Bronchial epithelial cell (primary cell): ENCODE results near the gene TOP3A. TPM values are rescaled to one million over a fixed set of nuclear protein-coding genes. Genes with fewer than 3 reads are reported as not detected.

Source experiments
- DNase-seq: peaks from one replicate; pipeline ENCODE4 v3.0.0-alpha.2; 2010; ENCODE audit warnings: low read depth
- FAIRE-seq: peaks from 2 replicates; lab custom pipeline; 2011; peaks lifted over from hg19 to GRCh38; lab: Jason Lieb, UNC
- H3K27me3 ChIP-seq: 2 replicates; pipeline ENCODE4 v1.5.1; 2011; ENCODE audit warnings: low read length; ENCODE audit not compliant: control insufficient read depth, insufficient read depth
- H3K36me3 ChIP-seq: 2 replicates; pipeline ENCODE4 v1.5.1; 2011; ENCODE audit warnings: low read length; ENCODE audit not compliant: control insufficient read depth, insufficient read depth
- H3K4me3 ChIP-seq: 2 replicates; pipeline ENCODE4 v1.5.1; 2011; ENCODE audit warnings: mild to moderate bottlenecking, low read depth, low read length, control low read depth
- CTCF ChIP-seq: IDR thresholded peaks from 2 replicates; pipeline ENCODE4 v1.5.1; 2011; ENCODE audit warnings: mild to moderate bottlenecking, moderate library complexity, low read length, control low read depth, inconsistent platforms; ENCODE audit not compliant: insufficient read depth, severe bottlenecking
- total RNA-seq: library from RNA; depleted of rRNA; stranded (reverse); fragments of >200 nt; gene quantifications from 2 replicates; pipeline ENCODE4 v1.2.1, GENCODE V29; 2014

TOP3A gene
- 11.0 and 22.4 TPM in 2 replicates for total RNA-seq

- no peak for TF ChIP-seq CTCF
- DNase-seq (peak; percentile 96), FAIRE-seq (no peak)
- peak within 1 kb of the TSS; percentile 89 for H3K4me3 ChIP-seq
- no peaks in the 10 kb centered on the region for H3K27me3 ChIP-seq
- peaks cover 19% of the 10 kb centered on the region for H3K36me3 ChIP-seq
Observed at GRCh38 chr17:18314731-18315561, at the start of gene TOP3A, which contains the start of gene SMCR8. TOP3A (minus strand) TSS chr17:18314994; CDS start chr17:18314778, 216 bp downstream. SMCR8 (plus strand) TSS chr17:18315293; CDS start chr17:18315790, 497 bp downstream.

- no peak for FAIRE-seq
- no peak for DNase-seq
Observed at GRCh38 chr17:18364166-18364565, 49.4 kb upstream of the TOP3A start.

GRCh38 chr17:18363101-18364049 is 48.6 kb upstream of the TOP3A start, which contains the start of gene SHMT1:
SHMT1 (minus strand) TSS chr17:18363550; CDS start chr17:18355981, 7,569 bp downstream.
- H3K4me3 ChIP-seq = peak within 1 kb of the TSS; percentile 87
- FAIRE-seq = no peak
- DNase-seq = peak; percentile 81
- no peaks in the 10 kb centered on the region for H3K27me3 ChIP-seq
- no peaks in the 10 kb centered on the region for H3K36me3 ChIP-seq
- TF ChIP-seq CTCF = no peak

More at GRCh38 chr17:18364166-18364565, 49.4 kb upstream of the TOP3A start:
- Histone ChIP-seq H3K27me3 (no peaks in the 10 kb centered on the region), H3K36me3 (no peaks in the 10 kb centered on the region), H3K4me3 (no peak overlapping the region)
- TF ChIP-seq CTCF = no peak

GRCh38 chr17:18362698-18363100 is 47.9 kb upstream of the TOP3A start:
- DNase-seq (peak; percentile 15), FAIRE-seq (no peak)
- Histone ChIP-seq H3K27me3 (no peaks in the 10 kb centered on the region), H3K36me3 (no peaks in the 10 kb centered on the region), H3K4me3 (peak overlapping the region; percentile 87)
- TF ChIP-seq CTCF = no peak

- DNase-seq (no peak), FAIRE-seq (no peak)
- Histone ChIP-seq H3K27me3 (no peaks in the 10 kb centered on the region), H3K36me3 (no peaks in the 10 kb centered on the region), H3K4me3 (peak overlapping the region; percentile 87)
- TF ChIP-seq CTCF = no peak
Observed at GRCh38 chr17:18361837-18362697, 47.3 kb upstream of the TOP3A start.
